NCI-H1694 treated with DMSO at 0.1 percent for 48 hours (cell line): ENCODE data around the gene DOK5.
"Not testable (repeated sequence)": the region's sequence is repeated elsewhere in the genome, so short reads cannot be mapped to it uniquely, and the experiment has no call there.

Source experiments
- DNase-seq: peaks from one replicate; lab custom pipeline; 2025; lab: John Stamatoyannopoulos, UW

Gene DOK5

DNA sequence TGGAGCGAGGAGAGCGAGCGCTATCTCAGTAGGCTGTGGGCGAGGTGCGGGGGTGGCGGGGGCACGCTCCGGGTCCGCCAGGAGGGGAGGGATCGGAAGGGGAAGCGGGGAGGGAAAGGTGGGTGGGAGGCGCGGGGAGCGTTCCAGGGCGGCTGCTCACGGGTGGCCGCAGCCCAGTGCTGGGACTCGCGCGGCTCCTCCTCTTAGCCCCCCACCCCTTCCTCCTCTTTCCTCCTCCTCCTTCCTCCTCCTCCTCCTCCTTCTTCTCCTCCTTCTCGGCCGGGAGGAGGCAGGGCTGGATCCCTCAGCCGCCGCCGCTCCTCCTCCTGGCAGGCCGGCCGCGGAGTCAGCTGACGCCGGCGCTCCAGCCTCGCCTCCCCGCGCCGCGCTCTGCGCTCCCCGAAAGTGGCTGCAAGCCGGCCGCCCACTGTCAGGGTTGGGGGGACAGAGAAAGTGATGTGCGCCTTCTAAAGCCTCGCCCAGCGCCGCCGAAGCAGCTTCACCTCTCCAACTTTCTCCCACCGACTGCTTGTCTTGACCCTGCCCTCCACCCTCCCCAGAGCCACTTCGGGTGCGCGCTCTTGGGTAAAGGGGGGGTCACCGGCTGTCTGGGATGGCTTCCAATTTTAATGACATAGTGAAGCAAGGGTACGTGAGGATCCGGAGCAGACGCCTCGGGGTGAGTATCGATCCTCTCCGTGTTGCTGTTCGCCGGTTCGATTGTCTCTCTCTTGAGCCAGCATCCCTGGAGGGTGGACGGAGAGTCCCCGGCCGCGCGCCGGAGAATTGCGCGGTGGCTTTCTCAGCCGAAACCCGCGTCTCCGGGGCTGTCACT lies at the start of gene DOK5:
Gene DOK5, plus strand, starts transcription at position 260 of the 835 bp plus-strand sequence. Its CDS starts 354 bp downstream, at position 614.
- DNase-seq = no peak

DNA sequence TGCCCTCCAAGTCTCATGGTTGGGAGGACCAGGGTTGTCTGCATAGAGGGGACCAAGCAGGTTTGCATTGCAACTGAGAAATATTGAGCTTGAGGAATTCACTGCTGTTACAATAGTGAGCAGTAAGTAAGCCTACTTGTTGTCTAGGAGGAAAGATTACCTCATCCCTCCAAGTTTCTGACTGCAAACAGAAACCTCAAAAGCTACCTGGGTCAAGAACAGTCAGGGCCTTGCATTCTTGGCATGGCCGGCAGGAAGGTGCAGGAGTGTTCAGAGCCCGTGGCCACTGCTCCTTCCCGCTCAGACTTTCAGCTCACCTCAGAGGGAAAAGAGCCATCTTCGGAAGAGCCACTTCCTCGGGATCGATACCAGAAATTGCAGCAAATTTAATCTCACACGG lies 46.0 kb upstream of the DOK5 start:
- DNase-seq = no peak

DNA sequence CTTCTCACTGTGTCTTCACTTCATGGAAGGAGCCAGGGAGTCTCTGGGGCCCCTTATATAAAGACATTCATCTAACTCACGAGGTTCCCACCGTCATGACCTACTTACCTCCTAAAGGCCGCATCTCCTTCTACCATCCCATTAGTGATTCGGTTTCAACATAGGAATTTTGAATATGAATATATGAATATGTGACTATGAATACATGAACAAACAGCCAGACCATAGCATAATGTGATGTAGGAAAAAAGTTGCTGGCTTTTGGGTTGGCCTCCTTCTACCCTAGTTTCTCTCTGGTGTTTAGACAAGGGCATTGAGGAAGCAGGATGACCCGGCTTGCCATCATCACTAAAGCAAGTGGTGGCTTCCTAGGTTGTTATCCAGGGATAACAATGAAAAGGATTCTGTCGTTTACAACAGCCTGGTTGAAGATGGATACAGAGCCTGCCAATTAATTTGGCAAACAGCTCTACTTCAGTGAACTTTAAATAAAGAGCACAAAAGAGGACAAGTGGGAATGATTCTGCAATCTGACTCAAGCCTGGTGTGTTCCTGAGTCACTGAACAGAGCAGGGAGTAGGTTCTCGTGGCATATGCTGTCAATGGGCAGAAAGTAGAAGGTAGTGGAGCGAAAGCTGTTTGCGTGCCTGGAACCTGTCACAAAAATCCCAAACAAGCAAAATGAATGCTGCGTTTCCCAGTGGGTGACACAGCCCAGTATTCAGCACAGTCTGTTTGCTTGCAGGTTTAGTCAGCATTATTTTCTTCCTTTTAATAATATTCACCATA lies 44.0 kb upstream of the DOK5 start:
- DNase-seq = peak; percentile 80

DNA sequence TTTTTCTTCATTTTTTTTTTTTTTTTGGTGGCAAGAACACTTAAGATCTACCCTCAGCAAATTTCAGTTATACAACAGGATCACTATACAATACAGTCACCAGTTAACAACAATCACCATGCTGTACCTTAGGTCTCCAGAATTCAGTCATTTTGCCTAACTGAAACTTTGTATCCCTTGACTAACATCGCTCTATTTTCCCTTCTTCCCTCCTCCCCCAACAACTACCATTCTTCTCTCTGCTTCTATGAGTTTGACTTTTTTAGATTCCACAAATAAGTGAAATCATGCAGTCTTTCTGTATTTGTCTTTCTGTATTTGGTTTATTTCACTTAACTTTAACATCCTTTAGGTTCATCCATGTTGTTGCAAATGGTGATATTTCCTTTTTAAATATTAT lies 42.4 kb upstream of the DOK5 start:
- no peak for DNase-seq

DNA sequence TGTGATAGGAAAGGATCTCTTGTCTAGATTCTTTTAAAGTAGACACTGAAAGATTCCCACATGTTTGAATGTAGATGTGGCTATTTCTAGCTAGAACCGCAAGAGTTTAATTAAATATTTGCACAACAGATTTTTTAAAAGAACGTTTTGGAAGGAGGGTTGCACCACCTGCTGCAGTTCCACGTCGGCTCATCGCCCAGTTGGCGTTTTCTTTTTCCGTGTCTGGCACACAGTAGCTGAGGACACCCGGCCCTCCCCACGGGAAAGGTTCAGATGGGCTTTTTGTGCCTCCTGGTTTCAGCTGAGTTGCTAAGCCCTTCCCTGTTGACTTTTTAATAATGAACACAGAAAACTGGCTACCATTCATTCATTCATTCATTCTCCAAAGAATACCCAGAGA lies 41.8 kb upstream of the DOK5 start:
- DNase-seq = peak; percentile 60

DNA sequence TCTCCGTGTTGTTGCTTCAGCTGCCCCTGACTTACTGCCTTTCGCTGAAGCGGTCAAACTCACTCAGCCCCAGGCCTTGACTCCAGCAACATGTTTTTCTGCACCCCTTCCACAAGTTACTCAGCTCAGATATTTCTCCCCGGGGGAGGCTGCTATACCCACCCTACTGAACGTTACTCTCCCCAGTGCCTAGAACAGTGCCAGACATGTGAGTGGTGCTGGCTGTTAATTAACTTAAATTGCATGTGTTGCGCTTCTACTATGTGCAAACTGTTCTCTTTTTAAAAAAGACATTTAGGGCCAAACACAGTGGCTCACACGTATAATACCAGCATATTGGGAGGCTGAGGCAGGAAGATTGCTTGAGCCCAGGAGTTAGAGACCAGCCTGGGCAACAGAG lies 41.2 kb upstream of the DOK5 start:
- DNase-seq = no peak

DNA sequence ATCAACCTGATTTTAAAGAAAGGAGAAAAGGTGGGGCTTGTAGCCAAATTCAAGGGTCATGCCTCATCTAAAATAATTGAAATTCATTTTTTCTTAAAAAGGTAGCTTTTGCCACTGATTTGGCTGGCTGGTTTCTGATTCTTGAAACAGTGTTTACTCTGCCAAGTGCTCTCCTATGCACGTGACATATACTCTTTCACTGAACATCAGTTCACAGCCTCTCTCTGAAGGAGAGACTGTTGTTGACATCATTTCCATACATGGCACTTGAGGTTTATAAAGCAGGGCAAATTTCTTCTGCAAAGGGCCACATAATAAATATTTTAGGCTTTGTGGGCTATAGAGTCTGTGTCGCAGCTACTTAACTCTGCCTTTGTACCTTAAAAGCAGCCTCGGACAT lies 40.4 kb upstream of the DOK5 start:
- no peak for DNase-seq

DNA sequence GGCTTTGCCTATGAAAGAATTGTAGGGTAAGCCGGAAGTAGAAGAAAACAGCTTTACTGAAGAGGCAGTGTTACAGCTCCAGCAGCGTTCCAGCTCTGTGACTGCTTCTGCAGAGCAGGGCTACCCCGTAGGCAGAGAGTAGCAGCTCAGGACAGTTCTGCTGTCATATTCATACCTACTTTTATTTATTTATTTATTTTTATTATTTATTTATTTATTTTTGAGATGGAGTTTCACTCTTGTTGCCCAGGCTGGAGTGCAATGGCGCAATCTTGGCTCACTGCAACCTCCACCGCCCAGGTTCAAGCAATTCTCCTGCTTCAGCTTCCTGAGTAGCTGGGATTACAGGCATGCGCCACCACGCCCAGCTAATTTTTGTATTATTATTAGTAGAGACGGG lies 39.0 kb upstream of the DOK5 start:
- not testable (repeated sequence) for DNase-seq

DNA sequence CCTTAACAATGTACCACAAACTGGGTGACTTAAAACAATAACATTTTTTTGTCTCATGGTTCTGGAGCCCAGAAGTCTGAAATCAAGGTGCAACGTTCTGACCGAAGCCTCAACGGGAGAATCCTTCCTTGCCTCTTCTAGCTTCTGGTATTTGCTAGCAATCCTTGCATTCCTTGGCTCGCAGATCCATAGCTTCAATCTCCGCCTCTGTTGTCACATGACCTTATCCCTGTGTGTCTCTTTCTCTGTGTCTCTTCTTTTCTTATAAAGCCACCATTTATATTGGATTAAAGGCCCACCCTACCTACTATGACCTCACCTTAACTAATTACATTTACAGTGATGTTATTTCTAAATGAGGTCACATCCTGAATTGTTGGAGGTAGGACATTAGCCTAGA lies 37.2 kb upstream of the DOK5 start:
- DNase-seq = no peak

DNA sequence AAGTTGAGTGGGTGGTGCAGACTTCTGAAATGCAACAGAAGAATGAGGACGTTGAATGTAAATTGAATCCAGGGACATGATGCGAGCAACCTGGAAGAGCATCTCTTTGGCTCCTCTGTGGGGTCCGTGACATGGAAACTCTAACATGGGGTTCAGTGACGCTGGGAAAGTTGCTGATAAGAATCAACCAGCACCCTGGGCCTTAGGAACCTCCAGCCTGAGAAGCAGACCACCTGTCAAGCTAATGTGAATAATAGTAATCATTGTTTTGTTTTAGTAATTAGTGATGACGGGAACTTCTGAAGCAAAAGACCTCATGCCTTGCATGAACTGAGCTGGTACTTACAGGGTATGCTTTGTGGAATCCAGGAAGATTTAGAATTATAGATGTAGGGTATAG lies 25.2 kb upstream of the DOK5 start:
- DNase-seq = no peak

DNA sequence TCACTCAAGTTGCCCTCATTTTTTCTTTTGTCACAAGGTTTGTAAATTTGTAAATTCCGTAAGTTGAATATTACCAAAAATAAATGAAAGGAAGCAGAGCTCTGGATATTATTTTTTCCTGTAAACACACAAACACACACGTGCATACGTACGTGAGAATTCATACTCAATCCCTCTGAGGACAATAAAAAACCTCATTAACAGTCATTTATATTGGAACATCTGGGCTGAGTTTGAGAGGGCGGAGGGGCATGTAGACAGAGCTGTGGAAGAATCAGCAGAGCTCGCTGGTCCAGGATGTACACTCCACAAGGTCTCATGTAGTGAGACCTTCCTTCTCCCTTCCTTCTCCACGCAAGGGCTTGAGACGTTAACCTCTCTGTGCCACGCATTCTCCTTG lies 24.2 kb upstream of the DOK5 start:
- no peak for DNase-seq

DNA sequence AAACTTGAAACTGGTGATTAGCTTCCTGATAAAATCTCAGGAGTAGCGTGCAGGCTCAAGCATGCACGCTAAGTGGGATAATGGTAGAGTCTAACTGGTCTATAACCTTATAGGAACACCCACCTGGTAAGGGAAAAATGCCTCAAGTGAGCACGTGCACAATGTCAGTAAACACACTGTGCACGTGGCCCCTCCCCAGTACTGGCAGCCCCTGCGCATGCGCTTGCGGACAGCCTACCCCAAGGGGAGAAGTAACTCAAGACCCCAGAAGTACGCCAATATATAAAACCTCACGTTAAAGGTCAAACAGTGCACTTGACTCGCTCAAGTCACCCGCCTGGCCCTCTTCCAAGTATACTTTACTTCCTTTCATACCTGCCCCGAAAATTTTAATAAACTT lies 23.1 kb upstream of the DOK5 start:
- no peak for DNase-seq

DNA sequence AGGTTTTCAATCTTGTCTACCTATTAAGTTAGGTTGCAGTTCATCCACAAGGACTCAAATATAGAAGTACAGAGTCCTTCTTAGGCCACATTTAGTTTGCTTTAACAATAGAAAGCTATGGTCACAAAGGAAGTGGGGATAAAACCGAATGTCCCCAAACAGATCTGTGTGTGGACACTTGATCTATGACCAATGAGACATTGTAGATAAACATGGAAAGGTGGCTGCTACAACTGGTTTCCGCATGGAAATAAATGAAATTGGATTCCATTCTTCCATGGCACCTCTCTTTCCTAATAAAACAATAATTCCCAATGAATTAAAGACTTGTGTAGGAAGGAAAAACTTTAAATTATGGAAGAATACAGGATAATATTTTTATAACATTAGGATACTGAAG lies 20.4 kb upstream of the DOK5 start:
- no peak for DNase-seq

DNA sequence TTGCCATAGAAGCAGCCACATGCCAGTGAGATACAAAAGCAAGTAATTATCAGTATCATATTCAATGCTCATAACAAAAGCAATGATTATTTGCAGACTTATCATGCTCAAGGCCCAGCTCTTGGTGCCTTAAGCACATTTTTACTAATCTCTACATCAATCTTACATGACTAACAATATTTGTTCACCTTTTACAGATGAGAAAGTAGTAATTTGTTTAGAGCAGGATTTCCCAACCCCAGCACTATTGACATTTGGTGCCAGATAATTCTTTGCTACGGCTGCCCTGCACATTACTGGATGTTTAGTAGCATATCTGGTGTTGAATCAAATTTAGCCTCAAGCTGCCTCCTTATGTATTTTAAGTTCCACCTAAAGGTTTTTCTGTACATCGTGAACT lies 19.0 kb upstream of the DOK5 start:
- DNase-seq = no peak

DNA sequence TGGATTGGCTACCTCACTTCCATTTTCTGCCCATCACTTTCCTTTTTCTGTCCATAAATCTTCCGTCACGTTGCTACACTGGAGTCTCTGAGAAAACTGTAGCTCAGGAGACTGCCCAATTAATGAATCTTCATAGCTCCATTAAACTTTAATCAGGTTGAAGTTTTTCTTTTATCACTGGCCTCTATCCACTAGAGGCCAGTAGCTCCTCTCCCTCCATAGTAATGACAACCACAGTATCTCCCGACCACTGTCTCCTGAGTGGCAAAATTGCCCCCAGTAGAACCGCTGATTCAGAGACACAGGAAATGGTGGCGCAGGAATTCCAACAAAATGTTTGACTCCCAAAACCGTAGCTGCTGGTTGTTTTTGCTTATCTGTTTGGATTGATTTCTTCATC lies 18.4 kb upstream of the DOK5 start:
- DNase-seq = no peak

DNA sequence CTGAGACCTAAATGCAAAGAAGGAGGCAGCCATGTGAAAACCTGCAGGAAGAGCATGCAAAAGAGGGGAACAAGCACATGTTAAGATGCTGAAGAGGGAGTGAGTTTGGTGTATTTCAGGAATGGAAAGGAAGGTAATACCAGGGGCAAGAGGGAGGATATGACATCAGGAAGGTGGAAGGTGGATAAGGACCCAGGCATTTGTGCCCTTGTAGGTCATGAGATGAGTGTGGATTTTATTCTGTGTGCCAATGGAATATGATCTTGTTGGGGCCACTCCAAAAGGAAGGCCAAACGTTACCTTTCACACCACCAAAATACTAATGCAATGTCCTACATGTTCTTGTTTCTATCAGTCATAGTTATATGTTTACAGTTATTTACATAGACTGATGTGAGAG lies 17.2 kb upstream of the DOK5 start:
- no peak for DNase-seq

DNA sequence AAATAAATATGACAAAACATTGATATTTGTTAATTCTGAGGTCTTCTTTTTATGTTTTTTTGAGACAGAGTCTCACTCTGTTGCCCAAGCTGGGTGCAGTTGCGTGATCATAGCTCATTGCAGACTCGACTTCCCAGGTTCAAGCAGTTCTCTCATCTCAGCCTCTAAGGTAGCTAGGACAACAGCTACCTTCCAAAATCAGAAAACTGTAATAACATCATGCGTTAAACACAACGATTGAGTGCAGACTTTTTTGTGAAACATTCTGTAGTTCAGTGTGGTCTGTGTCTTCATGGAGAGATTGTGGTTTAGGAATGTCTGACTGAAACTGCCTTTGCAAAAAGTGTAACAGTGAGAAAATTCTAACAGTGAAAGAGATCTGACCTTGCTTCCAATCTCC lies 16.1 kb upstream of the DOK5 start:
- no peak for DNase-seq

DNA sequence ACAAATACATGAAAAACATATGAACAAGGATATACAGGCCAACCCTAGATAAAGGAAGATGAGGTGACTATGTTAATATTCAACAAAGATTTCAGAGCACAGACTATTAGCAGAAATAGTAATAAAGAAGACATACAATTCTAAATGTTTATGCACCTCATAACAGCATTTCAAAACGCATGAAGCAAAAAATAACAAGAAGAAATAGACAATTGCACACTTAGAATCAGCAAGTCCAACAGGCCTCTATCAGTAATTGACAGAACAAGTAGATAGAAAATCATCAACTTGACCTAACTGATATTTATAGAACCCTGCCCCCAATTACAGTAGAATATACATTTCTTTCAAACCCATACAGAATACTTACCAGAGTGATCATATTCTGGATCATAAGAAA lies 11.4 kb upstream of the DOK5 start:
- DNase-seq = no peak

DNA sequence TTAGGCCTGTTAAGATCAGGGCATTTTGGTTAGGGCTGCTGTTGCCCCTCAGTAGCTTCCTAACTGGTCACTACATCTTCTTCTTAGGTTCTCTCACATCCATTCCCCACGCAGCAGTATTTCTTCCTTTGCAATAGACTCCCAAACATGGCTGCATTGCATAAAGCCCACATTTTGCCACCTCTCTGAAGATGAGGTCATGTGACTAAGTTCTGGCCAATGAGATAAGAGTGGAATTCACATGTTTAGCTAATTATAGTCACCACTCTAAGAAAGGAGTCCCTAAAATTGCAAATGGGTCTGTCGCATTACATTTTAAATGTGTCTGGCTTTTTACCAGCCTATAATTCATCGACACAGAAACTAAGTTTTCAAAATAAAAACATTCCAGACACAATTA lies 9.3 kb upstream of the DOK5 start:
- no peak for DNase-seq

DNA sequence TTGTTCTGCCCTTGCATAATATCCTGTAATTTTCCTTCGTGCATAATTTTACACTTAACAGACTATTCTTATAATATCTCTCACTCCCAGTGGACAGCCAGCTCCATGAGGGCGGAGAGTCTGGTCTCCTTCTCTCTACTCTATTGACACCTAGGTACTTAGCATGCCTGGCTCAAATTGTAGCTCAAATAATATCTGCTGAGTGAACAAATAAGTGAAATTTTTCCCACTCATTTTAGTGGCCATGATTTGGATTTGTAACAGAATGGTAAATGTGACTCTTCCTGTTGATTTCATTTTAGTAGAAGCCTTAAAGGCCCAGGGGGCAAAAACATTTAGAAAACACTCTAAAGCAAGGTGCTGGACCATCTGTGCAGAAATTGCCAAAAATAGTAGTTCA lies 7.8 kb upstream of the DOK5 start:
- no peak for DNase-seq

DNA sequence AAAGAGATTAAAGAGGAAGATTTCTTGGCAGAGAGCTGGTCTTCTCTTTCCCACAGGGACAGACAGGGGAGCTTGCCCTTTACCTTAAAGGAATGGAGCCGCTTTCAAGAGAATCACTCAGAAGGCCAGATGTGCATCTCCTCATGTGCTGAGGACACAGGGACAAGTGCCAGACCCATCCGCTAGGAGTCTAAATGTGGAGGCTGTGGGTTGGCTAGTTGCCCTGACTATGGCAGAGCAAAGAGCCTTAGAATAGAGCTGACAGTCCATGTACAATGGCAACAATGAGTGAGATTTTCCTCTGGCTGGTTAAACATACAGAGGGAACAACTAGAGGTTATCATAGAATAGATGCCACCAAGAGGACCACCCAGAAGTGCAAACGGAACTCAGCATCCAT lies 7.3 kb upstream of the DOK5 start:
- DNase-seq = peak; percentile 42

DNA sequence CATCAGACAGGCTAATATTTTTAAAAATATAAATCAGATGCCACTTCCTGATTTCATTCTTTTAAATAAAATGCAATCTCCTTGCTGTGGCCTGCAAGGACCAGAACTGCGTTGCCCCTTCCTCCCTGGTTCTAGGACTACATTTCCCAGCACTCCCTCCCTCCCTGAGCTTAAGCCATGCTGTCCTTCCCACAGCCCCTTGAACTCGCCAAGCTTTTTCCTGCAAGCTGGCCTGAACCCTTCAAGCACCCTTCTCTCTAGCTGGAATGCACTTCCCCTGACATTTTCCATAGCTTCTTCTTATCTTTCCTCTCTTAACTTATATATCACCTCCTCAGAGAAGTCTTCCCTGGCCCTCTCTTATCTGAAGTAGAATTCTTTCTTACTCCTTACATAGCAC lies 6.1 kb upstream of the DOK5 start:
- no peak for DNase-seq

DNA sequence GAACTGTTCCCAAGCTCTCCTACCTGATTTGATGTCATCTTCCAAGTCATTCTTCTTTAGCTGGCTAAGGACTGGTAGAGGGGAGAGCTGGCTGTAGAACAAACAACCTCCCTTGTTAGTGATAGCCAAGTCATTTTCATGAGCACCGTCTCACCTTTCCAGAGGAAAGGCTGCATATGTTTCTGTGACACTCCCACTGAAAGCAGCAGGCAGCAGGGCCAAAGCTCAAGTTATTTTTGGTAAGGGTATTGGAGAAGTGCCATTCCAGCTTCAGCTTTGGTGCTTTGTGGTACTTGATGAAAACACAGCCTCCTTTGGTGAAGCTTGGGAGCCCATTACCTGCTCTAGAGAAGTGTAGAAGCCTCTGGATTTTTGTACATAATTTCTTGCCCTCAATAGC lies 5.4 kb upstream of the DOK5 start:
- no peak for DNase-seq

DNA sequence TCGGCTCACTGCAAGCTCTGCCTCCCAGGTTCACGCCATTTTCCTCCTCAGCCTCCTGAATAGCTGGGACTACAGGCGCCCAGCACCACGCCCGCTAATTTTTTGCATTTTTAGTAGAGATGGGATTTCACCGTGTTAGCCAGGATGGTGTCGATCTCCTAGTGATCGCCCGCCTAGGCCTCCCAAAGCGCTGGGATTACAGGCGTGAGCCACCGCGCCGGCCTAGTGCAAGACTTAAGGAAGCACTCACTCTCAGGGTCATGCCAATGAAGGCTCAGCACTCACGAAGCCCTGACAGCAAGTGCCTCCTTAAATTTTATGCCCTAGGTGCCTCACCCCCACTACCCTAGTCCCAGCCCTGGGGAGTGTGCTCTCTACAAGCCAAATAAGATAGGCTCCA lies 4.7 kb upstream of the DOK5 start:
- DNase-seq = no peak
